ENCODE results near the gene USP54.
A peak's percentile ranks its signal among the peaks of the same experiment; 100 is the strongest.

DNA sequence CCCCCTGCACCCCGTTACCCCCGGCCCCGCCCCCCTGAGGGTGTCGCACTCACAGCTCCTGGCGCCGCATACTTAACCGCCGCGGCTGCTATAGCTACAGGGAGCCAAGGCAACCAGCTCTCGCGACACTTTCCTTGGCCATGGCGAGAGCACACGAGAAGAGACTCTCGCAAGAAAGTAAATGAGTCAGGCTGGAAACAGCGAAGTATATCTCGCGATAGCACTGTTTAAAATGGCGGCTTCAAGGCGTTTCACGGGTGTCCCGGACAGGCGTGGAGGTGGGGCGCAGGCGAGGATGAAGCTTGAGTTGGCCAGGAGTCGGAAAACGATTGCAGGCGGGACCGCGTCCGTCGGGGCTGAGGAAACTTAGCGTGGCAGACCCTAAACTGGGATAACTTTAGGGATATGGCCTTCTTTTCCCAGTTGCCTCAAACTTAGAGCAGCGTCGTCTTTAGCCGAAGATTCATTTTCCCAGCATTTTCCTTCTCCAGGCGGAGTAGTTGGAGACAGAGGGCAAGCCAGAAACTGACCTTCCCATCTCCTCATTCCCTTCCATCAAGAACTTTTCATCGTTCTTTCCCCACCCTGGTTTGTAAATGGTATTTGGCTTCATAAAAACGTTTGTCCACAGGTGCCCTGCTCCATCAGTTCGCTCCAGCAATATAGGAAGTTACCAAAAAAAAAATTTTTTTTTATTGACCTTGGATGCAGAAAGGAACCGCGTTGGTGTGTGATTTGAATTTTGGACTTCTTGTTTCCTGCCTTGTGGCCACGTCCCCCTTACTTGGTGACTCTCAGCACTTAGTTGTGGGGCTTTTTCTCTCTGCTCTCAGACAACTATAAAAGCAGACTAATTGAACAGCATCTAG, 35.0 kb upstream of the USP54 start:
- TF ChIP-seq, protein P1, sequence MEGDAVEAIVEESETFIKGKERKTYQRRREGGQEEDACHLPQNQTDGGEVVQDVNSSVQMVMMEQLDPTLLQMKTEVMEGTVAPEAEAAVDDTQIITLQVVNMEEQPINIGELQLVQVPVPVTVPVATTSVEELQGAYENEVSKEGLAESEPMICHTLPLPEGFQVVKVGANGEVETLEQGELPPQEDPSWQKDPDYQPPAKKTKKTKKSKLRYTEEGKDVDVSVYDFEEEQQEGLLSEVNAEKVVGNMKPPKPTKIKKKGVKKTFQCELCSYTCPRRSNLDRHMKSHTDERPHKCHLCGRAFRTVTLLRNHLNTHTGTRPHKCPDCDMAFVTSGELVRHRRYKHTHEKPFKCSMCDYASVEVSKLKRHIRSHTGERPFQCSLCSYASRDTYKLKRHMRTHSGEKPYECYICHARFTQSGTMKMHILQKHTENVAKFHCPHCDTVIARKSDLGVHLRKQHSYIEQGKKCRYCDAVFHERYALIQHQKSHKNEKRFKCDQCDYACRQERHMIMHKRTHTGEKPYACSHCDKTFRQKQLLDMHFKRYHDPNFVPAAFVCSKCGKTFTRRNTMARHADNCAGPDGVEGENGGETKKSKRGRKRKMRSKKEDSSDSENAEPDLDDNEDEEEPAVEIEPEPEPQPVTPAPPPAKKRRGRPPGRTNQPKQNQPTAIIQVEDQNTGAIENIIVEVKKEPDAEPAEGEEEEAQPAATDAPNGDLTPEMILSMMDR (IDR thresholded peaks at IDR 0.05): no peak
- TF ChIP-seq POLR2AphosphoS5 (IDR thresholded peaks at IDR 0.05) (peak; percentile 47 to 79 (median 75)), POLR2A (IDR thresholded peaks at IDR 0.05) (peak; percentile 64)
